SIG-M5 treated with dmso at 0.1 percent for 504 hours (cell line): ENCODE measurements around the gene MMP25.

Experiments
- DNase-seq: peaks from one replicate; lab custom pipeline; 2025; ENCODE audit not compliant: unreplicated experiment; lab: John Stamatoyannopoulos, UW

MMP25 gene

DNA sequence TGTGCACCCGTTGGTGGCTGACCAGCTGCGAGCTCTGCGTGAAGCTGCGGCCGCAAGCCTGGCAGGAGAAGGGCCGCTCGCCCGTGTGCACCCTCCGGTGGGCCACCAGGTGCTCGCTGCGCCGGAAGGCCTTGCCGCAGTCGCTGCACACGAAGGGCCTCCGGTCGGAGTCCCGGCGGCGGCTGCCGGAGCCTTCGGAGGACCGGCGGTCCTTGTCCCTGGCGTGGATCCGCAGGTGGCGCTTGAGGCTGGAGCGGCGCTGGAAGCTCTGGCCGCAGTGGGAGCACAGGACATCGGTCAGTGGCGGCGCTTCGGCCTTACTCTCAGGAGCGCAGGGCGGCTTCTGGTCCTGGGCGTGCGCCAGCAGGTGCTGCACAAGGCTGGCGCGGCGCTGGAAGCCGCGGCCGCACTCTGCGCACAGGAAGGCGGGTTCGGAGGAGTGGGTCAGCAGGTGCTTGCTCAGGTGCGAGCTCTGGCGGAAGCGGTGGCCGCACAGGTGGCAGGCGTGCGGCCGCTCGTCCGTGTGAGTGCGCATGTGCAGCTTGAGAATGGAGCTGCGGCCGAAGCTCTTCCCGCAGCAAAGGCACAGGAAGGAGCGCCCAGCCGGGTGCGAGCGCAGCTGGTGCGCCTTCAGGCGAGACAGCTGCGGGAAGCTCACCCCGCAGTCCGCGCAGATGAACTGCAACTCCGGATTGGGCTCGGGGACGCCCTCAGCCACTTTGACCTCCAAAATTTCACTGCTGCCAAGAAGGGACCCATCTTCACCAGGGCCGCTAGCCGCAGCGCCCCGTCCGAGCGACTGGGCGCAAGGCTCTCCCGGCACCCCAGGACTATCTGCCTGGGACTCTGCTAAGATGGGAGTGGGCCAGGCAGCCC is 43.6 kb downstream of the MMP25 start:
- no peak for DNase-seq

DNA sequence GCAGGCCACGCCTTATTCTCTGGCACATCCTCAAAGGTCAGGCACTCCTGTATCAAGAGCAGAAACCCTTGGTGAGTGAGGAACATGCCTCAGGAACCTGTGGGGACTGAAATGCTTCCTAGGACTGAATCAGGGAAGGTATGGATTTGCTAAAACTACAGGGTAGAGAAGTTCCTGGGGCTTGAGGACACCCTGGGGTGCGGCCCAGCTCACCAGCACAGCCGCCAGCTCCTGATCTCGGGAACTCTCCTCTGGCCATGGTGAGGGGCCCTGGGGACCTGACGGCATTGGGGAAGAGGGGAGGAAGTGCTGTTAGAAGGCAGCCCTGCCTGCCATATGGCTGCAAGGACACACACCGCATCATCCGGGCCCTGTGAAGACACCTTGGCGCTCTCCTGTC is 45.2 kb downstream of the MMP25 start:
- no peak for DNase-seq

DNA sequence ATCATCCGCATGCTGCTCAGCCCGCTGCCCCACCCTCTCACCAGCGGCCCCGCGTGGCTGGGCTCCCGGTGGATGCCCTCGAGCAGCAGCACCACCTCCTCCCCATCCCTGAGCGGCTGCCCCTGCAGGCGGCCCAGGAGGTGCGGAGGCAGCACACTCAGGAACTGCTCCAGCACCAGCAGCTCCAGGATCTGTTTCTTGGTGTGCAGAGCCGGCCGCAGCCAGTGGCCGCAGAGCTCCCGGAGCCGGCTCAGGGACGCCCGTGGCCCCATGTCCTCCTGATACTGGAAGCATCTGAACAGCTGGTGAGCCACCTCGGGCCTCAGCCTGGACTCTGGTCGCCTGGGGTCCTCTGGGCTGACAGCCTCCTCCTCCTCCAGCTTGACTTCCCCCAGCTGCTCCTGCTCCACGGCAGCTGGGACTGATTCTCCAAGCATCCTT is 46.2 kb downstream of the MMP25 start:
- no peak for DNase-seq

DNA sequence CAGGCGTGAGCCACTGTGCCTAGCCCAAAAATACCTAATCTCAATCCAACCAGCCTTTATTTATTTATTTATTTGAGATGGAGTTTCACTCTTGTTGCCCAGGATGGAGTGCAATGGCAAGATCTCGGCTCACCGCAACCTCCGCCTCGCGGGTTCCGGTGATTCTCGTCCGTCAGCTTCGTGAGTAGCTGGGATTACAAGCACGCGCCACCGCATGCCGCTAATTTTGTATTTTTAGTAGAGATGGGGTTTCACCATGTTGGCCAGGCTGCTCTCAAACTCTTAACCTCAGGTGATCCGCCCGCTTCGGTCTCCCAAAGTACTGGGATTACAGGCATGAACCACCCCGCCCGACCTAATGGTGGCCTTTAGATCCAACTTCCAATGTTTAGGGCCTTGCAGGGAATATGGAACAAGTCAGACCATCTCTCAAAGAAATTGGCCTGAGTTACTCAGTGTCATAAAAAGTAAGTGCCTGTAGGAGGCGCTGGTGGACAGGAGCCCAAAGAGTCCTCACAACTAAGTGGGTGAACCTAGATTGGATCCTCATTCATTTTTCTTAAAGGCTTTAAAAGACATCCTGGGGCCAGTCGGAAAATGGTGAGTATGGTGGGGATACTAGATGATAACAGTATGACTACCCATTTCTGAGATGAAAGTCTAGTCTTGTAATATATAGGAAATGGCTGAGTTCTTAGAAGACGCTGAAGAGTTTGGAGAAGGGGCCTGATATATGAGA is 48.1 kb downstream of the MMP25 start:
- DNase-seq, result peak; percentile 47

DNA sequence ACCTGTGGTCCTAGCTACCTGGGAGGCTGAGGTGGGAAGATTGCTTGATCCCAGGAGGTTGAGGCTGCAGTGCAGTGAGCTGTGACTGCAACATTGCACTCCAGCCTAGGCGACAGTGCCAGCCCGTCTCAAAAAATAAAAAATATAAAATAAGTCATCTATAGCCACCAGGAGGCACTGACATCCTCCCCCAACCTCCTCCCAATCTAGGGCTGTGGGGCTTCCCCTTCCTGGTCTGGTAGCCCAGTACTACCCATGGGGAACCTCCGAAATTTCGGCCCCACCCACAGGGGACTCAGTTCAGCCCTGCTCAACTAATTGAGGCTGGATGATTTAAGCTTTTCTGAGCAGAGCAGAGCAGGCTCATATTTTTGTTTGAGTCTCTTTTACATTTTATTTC is 49.5 kb downstream of the MMP25 start:
- DNase-seq, result peak; percentile 81

DNA sequence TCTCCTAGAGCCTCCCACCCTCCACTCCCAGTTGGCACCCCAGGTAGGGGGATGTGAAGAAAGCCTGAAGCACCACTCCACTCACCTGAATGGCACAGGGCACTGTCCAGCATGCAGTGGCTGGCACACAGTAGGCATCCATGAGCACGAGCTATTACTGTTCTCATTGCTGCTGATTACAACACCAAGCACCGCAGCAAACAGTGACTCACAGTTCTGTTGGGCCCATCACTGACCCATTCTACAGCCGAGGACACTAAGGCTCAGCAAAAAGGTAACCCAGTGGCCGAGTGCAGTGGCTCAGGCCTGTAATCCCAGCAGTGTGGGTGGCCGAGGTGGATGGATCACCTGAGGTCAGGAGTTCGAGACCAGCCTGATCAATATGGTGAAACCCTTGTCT is 50.0 kb downstream of the MMP25 start:
- no peak for DNase-seq

DNA sequence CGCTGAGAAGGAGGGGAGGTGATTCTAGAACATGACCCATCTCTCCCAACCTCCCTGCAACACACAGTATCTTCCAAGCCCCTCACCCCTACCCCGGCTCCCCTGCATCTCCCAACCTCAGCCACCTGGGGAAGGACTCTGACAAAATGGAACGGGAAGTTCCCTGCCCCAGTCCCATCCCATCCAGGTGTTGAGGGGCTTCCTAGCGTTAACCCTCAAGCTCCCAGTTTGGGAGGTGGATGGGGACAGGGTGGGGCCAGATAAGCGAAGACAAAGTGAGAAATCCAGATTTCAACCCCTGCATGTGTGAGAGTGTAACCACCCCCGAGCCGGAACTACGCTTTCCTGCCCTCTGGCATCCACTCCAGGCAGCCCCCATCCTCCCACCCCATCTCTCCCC is 50.9 kb downstream of the MMP25 start:
- DNase-seq, result no peak

DNA sequence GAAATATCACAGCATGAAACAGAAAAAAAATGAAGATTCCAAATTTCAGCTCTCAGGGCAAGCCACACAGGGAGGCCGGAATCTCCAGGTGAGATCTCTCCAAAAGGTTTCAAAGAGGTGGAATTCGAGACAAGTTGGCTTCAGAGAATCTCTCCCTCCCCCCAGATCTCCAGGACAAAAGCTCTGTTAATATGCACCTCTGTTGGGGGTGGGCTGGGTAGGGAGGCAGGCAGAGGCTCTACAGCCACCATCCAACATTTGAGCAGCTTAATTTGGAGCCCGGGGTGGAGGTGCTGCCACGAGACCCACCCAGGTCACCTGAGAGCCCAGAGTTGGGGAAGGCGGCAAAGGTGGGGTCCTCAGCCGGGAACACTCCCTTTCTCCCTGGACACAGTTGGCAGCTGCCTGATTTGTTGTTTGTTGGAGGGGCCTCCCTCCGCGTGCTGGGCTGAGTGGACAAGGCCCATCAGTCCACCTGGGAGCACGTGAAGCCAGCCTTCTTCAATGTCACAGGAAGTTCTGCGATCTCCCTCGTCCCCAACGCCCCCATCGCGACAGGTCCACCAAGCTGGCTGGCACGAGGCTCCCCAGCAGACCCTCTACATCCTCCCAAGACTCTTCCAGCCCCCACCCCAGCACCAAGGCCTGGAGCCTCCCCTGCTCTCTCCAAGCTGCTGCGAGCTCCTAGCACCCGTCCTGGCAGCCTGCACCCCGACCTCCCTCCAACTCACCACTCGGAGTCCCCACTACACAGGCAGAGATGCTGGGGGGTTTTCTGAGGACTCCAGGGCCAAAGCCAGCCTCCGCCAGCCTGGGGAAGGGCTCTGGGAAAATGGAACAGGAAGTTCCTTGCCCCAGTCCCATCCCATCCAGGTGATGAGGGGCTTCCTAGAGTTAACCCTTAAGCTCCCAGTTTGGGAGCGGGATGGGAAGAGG is 52.4 kb downstream of the MMP25 start, which contains the start of gene ZSCAN10:
TSS of gene ZSCAN10 (minus strand) at position 836 of the 936 bp plus-strand sequence. CDS start 6,357 bp downstream, outside the sequence.
- DNase-seq, result no peak

DNA sequence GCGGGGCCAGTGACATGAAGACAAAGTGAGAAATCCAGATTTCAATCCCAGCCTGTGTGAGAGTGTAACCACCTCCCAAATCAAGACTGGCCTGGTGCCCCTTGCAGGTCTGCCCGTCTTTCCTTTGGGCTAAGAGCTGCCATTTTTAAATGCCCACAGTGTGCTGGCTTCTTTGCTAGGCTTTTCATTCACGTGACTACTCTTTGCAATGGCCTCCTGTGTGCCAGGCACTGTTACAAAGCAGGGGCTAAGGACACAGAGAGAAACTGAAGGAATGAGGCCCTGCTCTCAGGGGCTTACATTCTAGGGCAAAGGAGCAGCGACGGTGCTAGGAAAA is 53.0 kb downstream of the MMP25 start:
- no peak for DNase-seq

DNA sequence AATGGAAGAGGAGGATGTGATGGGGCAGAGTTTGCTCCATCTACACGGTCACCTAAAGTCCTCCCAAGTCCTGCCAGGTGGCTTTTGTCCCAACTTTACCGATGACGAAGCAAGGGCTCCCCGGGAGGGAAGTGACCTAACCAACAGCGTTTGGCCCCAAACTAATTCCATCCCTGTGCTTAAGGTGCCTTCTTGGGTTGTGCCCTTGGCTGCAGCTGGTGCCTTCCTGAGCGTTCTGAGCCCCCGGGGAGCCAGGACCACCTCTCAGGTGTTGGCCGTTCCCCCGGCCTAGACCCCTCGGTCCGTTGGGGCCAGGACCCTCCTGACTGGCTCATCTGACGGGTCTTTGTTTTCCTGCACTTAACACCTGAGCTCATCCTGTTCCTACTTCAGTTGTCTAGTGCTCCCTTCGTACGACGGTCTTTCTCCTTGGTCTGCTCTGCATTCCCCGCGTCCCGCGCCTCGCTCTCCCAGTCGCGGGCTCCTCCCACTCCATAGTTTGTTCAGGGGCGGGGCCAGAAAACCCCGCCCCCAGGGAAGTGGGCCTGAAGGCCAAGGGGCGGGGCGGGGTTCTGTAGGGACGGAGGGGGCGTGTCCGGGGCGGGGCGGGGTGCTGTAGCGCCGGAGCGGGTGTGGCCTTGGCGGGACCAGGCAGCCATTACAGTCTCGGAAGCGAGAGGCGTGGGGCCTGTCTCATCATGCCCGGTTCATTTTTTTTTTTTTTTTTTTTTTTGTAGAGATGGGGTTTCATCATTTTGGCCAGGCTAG is 53.6 kb downstream of the MMP25 start:
- peak; percentile 85 for DNase-seq

DNA sequence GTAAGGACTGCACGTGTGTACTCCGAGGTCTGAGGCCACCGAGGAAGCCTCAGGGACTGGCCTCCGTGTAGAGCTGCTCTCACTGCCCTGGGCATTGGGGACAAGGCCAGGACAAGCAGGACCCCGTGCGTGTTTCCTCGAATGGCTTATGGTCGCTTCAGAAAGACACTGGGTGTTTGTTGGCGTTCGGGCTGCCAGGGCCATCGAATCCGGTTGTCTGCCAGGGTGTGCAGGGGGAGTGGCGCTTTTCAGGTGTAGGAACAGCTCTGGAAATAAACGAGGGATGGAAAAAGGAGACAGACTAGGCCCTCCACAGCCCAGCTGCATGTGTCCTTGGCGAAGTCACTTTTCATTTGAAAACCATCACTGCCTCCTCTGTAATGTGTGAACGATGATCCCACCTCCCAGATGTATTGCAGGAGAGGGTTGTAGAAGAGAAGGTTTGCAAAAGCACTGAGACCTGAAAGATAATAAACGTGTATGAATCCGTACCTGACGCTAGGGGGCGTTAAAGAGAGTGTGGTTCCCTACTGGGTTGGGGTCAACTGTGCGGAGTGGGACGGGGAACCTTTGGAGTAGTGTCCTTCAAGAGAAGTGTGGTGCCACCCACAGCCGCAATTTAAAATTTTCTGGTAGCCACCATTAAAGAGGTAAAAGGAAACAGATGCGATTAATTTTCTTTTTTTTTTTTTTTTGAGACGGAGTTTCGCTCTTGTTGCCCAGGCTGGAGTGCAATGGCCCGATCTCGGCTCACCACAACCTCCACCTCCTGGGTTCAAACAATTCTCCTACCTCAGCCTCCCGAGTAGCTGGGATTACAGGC is 54.9 kb downstream of the MMP25 start:
- DNase-seq, result peak; percentile 46

DNA sequence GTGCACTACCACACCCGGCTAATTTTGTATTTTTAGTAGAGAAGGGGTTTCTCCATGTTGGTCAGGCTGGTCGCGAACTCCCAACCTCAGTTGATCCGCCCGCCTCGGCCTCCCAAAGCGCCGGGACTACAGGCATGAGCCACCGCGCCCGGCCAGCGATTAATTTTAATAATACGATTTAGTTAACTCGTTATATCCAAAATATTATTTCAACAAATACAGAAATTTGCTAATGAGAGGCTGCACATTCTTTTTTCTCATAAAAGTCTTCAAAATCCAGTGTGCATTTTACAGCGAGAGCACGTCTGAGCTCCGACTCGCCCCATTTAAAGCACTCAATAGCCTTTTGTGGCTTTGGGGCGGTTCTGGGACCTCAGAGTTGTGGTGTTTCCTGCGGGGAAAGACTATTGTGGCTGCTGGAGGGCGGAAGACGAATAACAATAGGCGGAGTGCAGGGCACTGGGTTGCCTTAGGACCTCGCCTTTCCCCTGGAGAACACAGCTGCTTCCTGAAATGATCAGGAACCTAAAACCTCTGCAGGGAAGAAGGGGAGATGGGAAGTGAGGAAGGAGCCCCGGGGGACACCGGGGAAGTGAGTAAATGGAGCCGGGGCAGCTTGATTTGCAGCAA is 55.6 kb downstream of the MMP25 start:
- DNase-seq, result no peak

DNA sequence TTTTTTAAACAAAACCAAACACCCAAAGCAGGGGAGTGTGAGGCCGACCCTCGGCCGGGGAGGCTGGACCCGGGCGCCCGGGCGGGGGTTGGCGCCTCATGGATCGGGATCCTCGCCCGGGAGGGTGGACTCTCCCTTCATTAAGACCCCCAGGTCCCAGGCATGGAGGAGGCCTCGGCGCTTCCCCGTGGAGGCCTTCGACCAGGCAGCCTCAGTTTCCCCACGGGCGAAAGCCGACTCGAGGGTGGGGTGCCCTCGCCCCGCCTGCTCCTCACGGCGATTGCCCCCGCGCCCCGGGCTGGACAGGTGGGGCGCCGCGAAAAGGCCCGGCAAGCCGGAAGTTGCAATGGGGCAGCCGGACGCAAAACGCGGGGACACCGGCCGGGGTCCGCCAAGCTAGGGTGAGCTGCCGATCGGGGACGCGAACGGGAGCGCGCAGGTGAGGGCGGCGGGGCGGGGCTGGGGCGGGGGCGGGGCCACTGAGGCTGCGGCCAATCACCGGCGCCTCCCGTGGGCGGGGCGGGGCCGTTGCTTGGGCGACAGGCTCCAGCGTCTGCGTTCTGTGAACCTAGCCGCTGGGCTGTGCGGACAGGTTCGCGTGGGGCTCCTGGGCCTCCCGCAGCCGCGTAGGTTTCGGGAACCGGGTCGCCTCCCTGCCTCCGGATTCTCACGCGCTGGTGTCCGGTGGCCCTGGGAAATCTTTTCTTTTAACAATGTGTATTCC is 60.0 kb downstream of the MMP25 start:
- DNase-seq, result peak; percentile 84
